ENCODE measurements around the gene ZBTB21. TPM values are rescaled to one million over a fixed set of nuclear protein-coding genes. Genes with fewer than 3 reads are reported as not detected.

The ZBTB21 gene
- total RNA-seq, 1 donor from 2014 or later = 7.8 TPM

- no peak for DNase-seq (ENCODE audit: low spot score)
- intact Hi-C loops (cut with DNase I) = no loop called here
These were observed 67.7 kb downstream of the ZBTB21 start for GRCh38 chr21:41942457-41942856.

GRCh38 chr21:41941941-41942340 is 68.2 kb downstream of the ZBTB21 start:
- intact Hi-C loops (cut with DNase I) = no loop called here

GRCh38 chr21:41940431-41940830 is 69.7 kb downstream of the ZBTB21 start:
- intact Hi-C loops (cut with DNase I) = no loop called here
- DNase-seq (ENCODE audit: low spot score) = no peak

More at GRCh38 chr21:41941941-41942340, 68.2 kb downstream of the ZBTB21 start:
- no peak for DNase-seq (ENCODE audit: low spot score)

- intact Hi-C loops (cut with DNase I) = no loop called here
- no peak for DNase-seq (ENCODE audit: low spot score)
These were observed 70.8 kb downstream of the ZBTB21 start for GRCh38 chr21:41939391-41939790.

Other genes with a start within 250 kb of the ZBTB21 start
- gene RIPK4, start 243.3 kb downstream of the ZBTB21 start, total RNA-seq = 0.13 TPM
- 3.5 TPM for gene PRDM15, start 131.0 kb downstream of the ZBTB21 start, total RNA-seq
- 7.7 TPM for gene C2CD2, start 56.3 kb downstream of the ZBTB21 start, total RNA-seq
- gene UMODL1, start 61.0 kb upstream of the ZBTB21 start, total RNA-seq = not detected
- gene ABCG1, start 208.8 kb upstream of the ZBTB21 start, total RNA-seq = 6.3 TPM

All from cardiac septum (tissue), 1 donor.